Chondrocyte (in vitro differentiated cells): Measurements from ENCODE around the gene ARHGAP1. TPM values are rescaled to one million over a fixed set of nuclear protein-coding genes. Genes with fewer than 3 reads are reported as not detected.

Experiments
- DNase-seq: peaks from one replicate; pipeline ENCODE4 v3.0.0; 2021; ENCODE audit warnings: mixed read lengths, low spot score
- H3K27ac Mint-ChIP-seq: one replicate; pipeline ENCODE4 v1.8.0; 2021; ENCODE audit warnings: mild to moderate bottlenecking, moderate library complexity, mixed read lengths; ENCODE audit not compliant: unreplicated experiment
- H3K27me3 Mint-ChIP-seq: 2 replicates; pipeline ENCODE4 v1.8.0; 2021; ENCODE audit warnings: low read depth, mixed read lengths
- H3K36me3 Mint-ChIP-seq: 2 replicates; pipeline ENCODE4 v1.8.0; 2021; ENCODE audit warnings: low read depth, mixed read lengths
- H3K4me1 Mint-ChIP-seq: 2 replicates; pipeline ENCODE4 v1.8.0; 2021; ENCODE audit warnings: low read depth, mild to moderate bottlenecking, mixed read lengths
- H3K4me3 Mint-ChIP-seq: one replicate; pipeline ENCODE4 v1.8.0; 2021; ENCODE audit warnings: mild to moderate bottlenecking, moderate library complexity, mixed read lengths; ENCODE audit not compliant: unreplicated experiment
- H3K9me3 Mint-ChIP-seq: 2 replicates; pipeline ENCODE4 v1.8.0; 2021; ENCODE audit warnings: low read depth, mixed read lengths
- CTCF ChIP-seq: fragments of 200-600 bp; sonication (generic); IDR thresholded peaks from 2 replicates; pipeline ENCODE4 v1.5.0; 2021; ENCODE audit warnings: antibody characterized with exemption, mild to moderate bottlenecking, moderate library complexity
- total RNA-seq: library from RNA; stranded (reverse); gene quantifications from 3 replicates; pipeline ENCODE4 v1.2.1, GENCODE V29; 2021

ARHGAP1 gene
- total RNA-seq, 1 donor from 2014 or later = 163 TPM

DNA sequence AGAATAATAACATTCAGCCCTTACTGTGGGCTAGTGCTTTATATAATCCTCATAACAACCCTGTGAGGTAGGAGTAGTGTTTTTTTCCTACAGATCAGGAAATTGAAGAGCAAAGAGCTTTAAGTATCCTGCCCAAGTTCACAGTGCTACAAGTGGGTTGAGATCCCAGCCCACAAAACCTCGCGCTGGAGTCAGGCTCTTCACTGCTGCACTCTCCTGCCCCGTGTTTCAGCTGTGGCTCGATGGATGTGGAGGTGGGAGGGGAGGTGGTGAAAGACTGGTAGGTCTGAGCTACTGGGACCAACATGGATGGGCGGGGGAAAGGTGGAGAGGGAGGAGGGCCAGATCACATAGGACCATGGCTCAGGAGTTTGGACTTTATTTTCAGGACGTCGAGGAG, 6.5 kb upstream of the ARHGAP1 start:
- no peak overlapping the region for H3K4me3 Mint-ChIP-seq
- no peaks in the 10 kb centered on the region for H3K9me3 Mint-ChIP-seq
- no peak for TF ChIP-seq CTCF
- no peak overlapping the region for H3K27ac Mint-ChIP-seq
- no peak for DNase-seq
- H3K4me1 Mint-ChIP-seq = peaks cover 38% of the 10 kb centered on the region
- no peaks in the 10 kb centered on the region for H3K27me3 Mint-ChIP-seq
- H3K36me3 Mint-ChIP-seq = peaks cover 23% of the 10 kb centered on the region

DNA sequence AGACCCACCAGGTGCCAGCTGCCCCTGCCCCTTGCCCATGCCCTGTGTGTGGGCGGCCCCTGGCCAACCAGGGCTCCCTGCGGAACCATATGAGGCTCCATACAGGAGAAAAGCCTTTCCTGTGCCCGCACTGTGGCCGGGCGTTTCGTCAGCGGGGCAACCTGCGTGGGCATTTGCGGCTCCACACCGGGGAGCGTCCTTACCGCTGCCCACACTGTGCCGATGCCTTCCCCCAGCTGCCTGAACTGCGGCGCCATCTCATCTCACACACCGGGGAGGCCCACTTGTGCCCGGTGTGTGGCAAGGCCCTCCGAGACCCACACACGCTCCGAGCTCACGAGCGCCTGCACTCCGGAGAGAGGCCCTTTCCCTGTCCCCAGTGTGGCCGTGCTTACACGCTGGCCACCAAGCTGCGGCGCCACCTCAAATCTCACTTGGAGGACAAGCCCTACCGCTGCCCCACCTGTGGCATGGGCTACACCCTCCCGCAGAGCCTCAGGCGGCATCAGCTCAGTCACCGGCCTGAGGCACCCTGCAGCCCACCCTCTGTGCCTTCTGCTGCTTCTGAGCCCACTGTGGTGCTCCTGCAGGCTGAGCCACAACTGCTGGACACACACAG, 4.8 kb upstream of the ARHGAP1 start:
- H3K27me3 Mint-ChIP-seq = no peaks in the 10 kb centered on the region
- TF ChIP-seq CTCF = no peak
- peaks cover 29% of the 10 kb centered on the region for H3K36me3 Mint-ChIP-seq
- no peak overlapping the region for H3K4me3 Mint-ChIP-seq
- peaks cover 36% of the 10 kb centered on the region for H3K4me1 Mint-ChIP-seq
- no peak for DNase-seq
- no peak overlapping the region for H3K27ac Mint-ChIP-seq
- no peaks in the 10 kb centered on the region for H3K9me3 Mint-ChIP-seq

DNA sequence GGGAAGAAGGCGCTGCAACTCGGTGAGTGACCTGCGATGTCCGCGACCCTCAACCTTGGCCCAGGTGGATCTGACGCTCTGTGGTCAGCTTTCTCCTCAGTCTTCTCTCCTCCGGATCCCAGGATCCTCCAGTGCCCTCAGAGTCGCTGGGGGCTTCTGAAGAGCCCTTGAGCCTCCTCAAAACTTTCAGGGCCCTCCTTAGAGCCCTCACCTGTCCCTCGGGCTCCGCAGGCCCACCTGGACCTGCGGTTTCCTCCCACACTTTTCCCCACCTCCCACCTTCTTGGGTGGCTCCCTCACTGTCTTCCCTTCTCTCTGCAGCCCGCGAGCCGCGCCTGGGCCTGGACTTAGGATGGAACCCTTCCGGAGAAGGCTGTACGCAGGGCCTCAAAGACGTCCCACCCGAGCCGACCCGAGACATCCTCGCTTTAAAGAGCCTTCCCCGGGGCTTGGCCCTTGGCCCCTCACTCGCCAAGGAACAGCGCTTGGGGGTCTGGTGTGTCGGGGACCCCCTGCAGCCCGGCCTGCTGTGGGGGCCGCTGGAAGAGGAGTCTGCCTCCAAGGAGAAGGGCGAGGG, 747 bp upstream of the ARHGAP1 start:
- no peaks in the 10 kb centered on the region for H3K9me3 Mint-ChIP-seq
- peaks cover 22% of the 10 kb centered on the region for H3K36me3 Mint-ChIP-seq
- H3K4me1 Mint-ChIP-seq = peaks cover 65% of the 10 kb centered on the region
- no peak for TF ChIP-seq CTCF
- peak overlapping the region; percentile 99 for H3K4me3 Mint-ChIP-seq
- no peak for DNase-seq
- H3K27me3 Mint-ChIP-seq = no peaks in the 10 kb centered on the region
- H3K27ac Mint-ChIP-seq = peak overlapping the region; percentile 100

- Mint-ChIP-seq H3K36me3 (peaks cover 30% of the 10 kb centered on the region), H3K27me3 (no peaks in the 10 kb centered on the region), H3K4me3 (peak overlapping the region; percentile 99), H3K4me1 (peaks cover 85% of the 10 kb centered on the region), H3K27ac (peak overlapping the region; percentile 76), H3K9me3 (no peaks in the 10 kb centered on the region)
- DNase-seq = no peak
- no peak for TF ChIP-seq CTCF
Observed at GRCh38 chr11:46698597-46698996, 1.8 kb downstream of the ARHGAP1 start.

DNA sequence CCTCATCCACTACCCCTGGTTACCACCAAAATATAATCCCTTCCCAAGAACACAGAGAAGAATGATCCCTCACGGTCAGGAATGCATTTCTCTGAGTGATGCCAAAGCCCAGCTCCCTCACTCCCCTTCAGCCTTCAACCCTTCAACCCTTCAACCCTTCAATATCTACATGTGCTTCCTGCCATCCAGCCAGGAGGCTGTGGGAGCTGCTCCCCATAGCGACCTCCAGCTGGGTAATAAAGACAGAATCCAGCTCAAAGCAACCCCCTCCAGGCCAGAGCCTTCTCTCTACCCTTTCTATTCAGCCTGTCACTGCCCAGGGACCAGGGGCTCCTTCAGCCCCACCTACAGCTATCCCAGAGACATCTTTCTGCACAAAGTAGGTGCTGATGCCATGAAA, 2.7 kb downstream of the ARHGAP1 start:
- Mint-ChIP-seq H3K27ac (peak overlapping the region; percentile 79), H3K27me3 (no peaks in the 10 kb centered on the region)

More for the DNA sequence above, 2.7 kb downstream of the ARHGAP1 start:
- Mint-ChIP-seq H3K4me1 (peaks cover 85% of the 10 kb centered on the region), H3K36me3 (peaks cover 28% of the 10 kb centered on the region), H3K9me3 (no peaks in the 10 kb centered on the region), H3K4me3 (peak overlapping the region; percentile 57)
- no peak for DNase-seq
- TF ChIP-seq CTCF = no peak
